TTC549 (cell line): ENCODE measurements around the gene EPHA4.
"Not testable (repeated sequence)": the region's sequence is repeated elsewhere in the genome, so short reads cannot be mapped to it uniquely, and the experiment has no call there.

Source experiments
- FAIRE-seq: peaks from 2 replicates; lab custom pipeline; 2012; peaks lifted over from hg19 to GRCh38; lab: Jason Lieb, UNC

EPHA4 gene

GRCh38 chr2:221539246-221539645 lies 32.9 kb downstream of the EPHA4 start:
- no peak for FAIRE-seq

- no peak for FAIRE-seq
These were observed 36.3 kb downstream of the EPHA4 start for GRCh38 chr2:221535824-221536223.

GRCh38 chr2:221533299-221533698 lies 38.8 kb downstream of the EPHA4 start:
- FAIRE-seq: no peak

- FAIRE-seq: no peak
These were observed 39.5 kb downstream of the EPHA4 start for GRCh38 chr2:221532641-221533040.

- FAIRE-seq: no peak
These were observed 41.5 kb downstream of the EPHA4 start for GRCh38 chr2:221530653-221531037.

GRCh38 chr2:221529943-221530652 lies 42.0 kb downstream of the EPHA4 start:
- FAIRE-seq: no peak

GRCh38 chr2:221529177-221529942 lies 42.7 kb downstream of the EPHA4 start:
- no peak for FAIRE-seq

- no peak for FAIRE-seq
These were observed 44.3 kb downstream of the EPHA4 start for GRCh38 chr2:221527776-221528309.

GRCh38 chr2:221524158-221524557 lies 47.9 kb downstream of the EPHA4 start:
- no peak for FAIRE-seq

- no peak for FAIRE-seq
These were observed 50.8 kb downstream of the EPHA4 start for GRCh38 chr2:221521233-221521845.

- no peak for FAIRE-seq
These were observed 53.0 kb downstream of the EPHA4 start for GRCh38 chr2:221518935-221519625.

GRCh38 chr2:221518201-221518934 lies 53.7 kb downstream of the EPHA4 start:
- no peak for FAIRE-seq

GRCh38 chr2:221517696-221518151 lies 54.4 kb downstream of the EPHA4 start:
- FAIRE-seq: no peak

GRCh38 chr2:221517146-221517695 lies 54.9 kb downstream of the EPHA4 start:
- FAIRE-seq: no peak

GRCh38 chr2:221515864-221516263 lies 56.2 kb downstream of the EPHA4 start:
- no peak for FAIRE-seq

- no peak for FAIRE-seq
These were observed 57.6 kb downstream of the EPHA4 start for GRCh38 chr2:221514305-221515040.

GRCh38 chr2:221513232-221513631 lies 58.9 kb downstream of the EPHA4 start:
- no peak for FAIRE-seq

GRCh38 chr2:221511325-221511724 lies 60.8 kb downstream of the EPHA4 start:
- not testable (repeated sequence) for FAIRE-seq

GRCh38 chr2:221506469-221506868 lies 65.6 kb downstream of the EPHA4 start:
- no peak for FAIRE-seq

GRCh38 chr2:221505605-221506004 lies 66.5 kb downstream of the EPHA4 start:
- FAIRE-seq: no peak

- FAIRE-seq: no peak
These were observed 67.2 kb downstream of the EPHA4 start for GRCh38 chr2:221504905-221505304.
